ENCODE measurements around the gene PPM1D.
A peak's percentile ranks its signal among the peaks of the same experiment; 100 is the strongest.

PPM1D gene

GRCh38 chr17:60597297-60597696 is 2.7 kb upstream of the PPM1D start:
- TF ChIP-seq MAX (IDR thresholded peaks at IDR 0.05; ENCODE audit: low read depth, low read length) (no peak), MYC (IDR thresholded peaks at IDR 0.05; ENCODE audit: low read depth, low read length) (no peak), POLR2A (IDR thresholded peaks at IDR 0.05; ENCODE audit: extremely low read depth, insufficient read length) (no peak)
- TF ChIP-seq, protein P1, sequence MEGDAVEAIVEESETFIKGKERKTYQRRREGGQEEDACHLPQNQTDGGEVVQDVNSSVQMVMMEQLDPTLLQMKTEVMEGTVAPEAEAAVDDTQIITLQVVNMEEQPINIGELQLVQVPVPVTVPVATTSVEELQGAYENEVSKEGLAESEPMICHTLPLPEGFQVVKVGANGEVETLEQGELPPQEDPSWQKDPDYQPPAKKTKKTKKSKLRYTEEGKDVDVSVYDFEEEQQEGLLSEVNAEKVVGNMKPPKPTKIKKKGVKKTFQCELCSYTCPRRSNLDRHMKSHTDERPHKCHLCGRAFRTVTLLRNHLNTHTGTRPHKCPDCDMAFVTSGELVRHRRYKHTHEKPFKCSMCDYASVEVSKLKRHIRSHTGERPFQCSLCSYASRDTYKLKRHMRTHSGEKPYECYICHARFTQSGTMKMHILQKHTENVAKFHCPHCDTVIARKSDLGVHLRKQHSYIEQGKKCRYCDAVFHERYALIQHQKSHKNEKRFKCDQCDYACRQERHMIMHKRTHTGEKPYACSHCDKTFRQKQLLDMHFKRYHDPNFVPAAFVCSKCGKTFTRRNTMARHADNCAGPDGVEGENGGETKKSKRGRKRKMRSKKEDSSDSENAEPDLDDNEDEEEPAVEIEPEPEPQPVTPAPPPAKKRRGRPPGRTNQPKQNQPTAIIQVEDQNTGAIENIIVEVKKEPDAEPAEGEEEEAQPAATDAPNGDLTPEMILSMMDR (IDR thresholded peaks at IDR 0.05; ENCODE audit: low read depth, low read length): no peak

DNA sequence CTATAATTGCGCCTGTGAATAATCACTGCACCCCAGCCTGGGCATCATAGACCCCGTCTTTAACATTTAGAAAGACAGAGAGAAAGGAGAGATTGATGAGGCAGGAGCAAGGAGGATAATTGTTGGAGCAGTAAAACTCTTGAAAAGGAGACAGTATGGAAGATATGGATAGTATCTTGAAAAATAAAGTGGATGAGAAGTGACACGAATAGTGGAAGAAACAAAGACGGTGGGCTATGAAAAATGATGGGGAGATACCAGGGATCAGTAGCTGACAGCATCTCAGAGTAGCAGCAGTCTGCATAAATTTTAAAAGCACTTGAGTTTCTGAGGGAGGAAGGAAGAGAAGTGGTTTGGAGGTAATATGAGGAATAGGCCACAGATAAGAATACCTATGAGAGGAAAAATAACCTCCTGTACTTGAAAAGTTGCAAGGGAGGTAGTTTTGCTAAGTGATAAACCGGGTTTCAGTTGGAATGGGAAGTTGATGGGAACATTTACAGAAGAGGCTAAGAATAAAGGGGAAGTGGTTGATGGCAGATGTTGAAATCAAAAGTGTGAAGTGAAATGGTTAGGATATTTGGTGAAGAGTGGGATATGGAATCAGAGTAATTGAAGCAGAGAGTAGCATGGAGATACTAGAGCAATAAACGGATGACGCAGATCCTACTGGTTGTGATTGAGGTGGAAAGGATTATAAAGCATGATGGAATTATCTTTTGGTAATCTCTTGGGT is 1.8 kb upstream of the PPM1D start:
- H3K4me3 ChIP-seq (ENCODE audit: low read depth, low read length): no peak overlapping the region
- DNase-seq (ENCODE audit: low read depth): peak; percentile 65
- TF ChIP-seq MAX (IDR thresholded peaks at IDR 0.05; ENCODE audit: low read depth, low read length) (no peak), POLR2A (IDR thresholded peaks at IDR 0.05; ENCODE audit: extremely low read depth, insufficient read length) (no peak), MYC (IDR thresholded peaks at IDR 0.05; ENCODE audit: low read depth, low read length) (no peak)
- TF ChIP-seq, protein P1 (IDR thresholded peaks at IDR 0.05; ENCODE audit: low read depth, low read length): no peak

More at GRCh38 chr17:60597297-60597696, 2.7 kb upstream of the PPM1D start:
- H3K4me3 ChIP-seq (ENCODE audit: low read depth, low read length): no peak overlapping the region
- no peak for DNase-seq (ENCODE audit: low read depth)

DNA sequence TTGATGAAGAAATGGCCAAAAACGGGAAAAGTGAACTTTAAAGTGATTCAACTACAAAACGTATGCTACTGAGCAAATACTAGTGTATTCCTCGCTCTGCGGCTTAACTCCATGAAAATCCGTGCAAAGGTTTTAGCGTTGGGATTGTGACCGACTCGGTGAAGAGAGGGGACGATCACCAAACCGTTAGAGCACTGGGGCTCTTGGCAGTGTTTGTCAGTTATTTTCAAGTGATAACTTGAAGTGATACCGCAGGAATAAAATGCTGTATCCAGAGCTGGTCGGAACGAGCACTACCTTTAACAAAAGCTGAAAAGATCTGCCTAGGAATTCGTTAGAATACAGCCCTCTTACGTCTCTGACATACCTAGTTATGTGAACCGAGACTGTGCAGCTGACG is 773 bp upstream of the PPM1D start:
- no peak for DNase-seq (ENCODE audit: low read depth)
- TF ChIP-seq, protein P1 (IDR thresholded peaks at IDR 0.05; ENCODE audit: low read depth, low read length): no peak
- TF ChIP-seq MAX (IDR thresholded peaks at IDR 0.05; ENCODE audit: low read depth, low read length): no peak
- no peak for TF ChIP-seq POLR2A (IDR thresholded peaks at IDR 0.05; ENCODE audit: extremely low read depth, insufficient read length)
- TF ChIP-seq MYC (IDR thresholded peaks at IDR 0.05; ENCODE audit: low read depth, low read length): no peak
- H3K4me3 ChIP-seq (ENCODE audit: low read depth, low read length): peak overlapping the region; percentile 85

DNA sequence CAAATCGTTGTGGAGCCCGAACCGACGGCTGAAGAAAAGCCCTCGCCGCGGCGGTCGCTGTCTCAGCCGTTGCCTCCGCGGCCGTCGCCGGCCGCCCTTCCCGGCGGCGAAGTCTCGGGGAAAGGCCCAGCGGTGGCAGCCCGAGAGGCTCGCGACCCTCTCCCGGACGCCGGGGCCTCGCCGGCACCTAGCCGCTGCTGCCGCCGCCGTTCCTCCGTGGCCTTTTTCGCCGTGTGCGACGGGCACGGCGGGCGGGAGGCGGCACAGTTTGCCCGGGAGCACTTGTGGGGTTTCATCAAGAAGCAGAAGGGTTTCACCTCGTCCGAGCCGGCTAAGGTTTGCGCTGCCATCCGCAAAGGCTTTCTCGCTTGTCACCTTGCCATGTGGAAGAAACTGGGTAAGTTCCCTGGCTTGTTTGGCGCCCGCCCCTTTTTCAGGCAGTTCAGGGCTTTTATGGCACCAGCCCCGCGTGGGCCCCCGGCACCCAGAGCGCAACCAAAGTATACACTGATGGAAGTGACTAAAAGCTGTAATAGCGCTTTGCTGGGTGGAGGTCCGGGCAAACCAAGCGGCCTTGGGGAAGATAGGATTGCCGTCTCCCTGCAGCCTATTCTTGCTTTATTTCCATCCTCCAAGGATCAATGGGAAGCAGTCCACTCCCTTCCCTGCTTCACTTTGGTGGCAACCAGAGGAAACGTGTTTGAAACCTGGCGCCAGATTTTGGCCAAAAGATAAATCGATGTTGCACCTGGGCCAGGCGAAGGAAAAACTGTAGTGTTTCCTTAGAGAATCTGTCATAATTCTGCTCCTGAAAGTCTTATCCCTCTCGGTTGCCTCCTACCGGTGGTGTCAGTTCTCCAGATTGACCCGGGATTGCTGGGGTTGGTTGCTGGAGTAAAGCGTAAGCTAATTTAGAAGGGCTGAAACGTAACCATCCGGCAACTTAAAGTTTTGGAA is 775 bp downstream of the PPM1D start:
- DNase-seq (ENCODE audit: low read depth): peak; percentile 83
- no peak for TF ChIP-seq POLR2A (IDR thresholded peaks at IDR 0.05; ENCODE audit: extremely low read depth, insufficient read length)
- peak; percentile 19; the same call in 1 of the 2 replicates for TF ChIP-seq MAX (IDR thresholded peaks at IDR 0.05; ENCODE audit: low read depth, low read length)
- TF ChIP-seq, protein P1 (IDR thresholded peaks at IDR 0.05; ENCODE audit: low read depth, low read length): peak; percentile 76
- TF ChIP-seq MYC (IDR thresholded peaks at IDR 0.05; ENCODE audit: low read depth, low read length): no peak
- peak overlapping the region; percentile 98 for H3K4me3 ChIP-seq (ENCODE audit: low read depth, low read length)

DNA sequence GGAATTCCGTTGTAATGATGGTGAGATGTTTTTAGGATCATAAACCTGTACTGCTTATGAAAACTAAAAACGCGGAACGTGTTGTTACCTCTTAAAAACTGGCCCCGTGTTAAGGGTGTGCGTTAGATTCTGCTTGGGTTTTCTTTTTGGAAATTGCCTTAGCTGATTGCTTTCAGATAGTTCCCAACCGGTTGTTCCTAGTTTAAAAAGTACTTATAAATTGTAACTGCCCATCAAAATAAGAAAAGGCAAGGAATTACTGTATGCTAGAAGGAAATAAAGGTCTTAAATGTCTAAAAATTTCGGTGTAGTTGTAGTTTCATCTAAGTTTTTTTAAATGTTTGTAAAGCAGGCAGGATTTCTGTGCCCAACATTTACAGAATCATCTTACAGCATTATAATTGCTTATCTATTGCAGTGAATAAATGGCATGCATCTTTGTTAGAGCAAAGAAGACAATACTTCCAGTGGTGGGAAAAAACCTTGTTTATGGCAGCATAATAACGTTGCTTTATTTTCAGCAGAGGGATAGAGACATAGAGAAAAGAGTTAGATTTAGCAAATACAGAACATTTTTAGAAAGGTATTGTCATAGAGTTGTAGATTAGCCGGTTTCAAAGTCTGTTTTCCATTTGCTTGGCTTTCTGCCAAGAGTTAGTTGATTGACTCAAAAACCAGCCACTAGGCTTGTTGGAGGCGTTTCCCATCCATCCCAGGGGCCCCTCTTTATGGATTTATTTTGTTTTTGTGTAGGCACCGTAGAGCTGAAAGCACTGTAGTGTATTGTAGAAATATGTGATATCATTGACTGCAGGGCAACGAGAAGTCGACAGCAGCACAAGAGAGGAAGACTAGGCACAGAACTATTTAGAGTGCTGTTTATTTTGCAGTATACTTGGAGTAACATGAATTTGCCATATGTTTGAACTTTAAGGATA is 1.7 kb downstream of the PPM1D start:
- peak overlapping the region; percentile 98 for H3K4me3 ChIP-seq (ENCODE audit: low read depth, low read length)
- TF ChIP-seq MAX (IDR thresholded peaks at IDR 0.05; ENCODE audit: low read depth, low read length): no peak
- TF ChIP-seq, protein P1 (IDR thresholded peaks at IDR 0.05; ENCODE audit: low read depth, low read length): no peak
- TF ChIP-seq POLR2A (IDR thresholded peaks at IDR 0.05; ENCODE audit: extremely low read depth, insufficient read length): no peak
- no peak; the same call in 1 of the 2 replicates for TF ChIP-seq MYC (IDR thresholded peaks at IDR 0.05; ENCODE audit: low read depth, low read length)
- peak; percentile 62 for DNase-seq (ENCODE audit: low read depth)
